Hematopoietic multipotent progenitor cell treated with erythropoietin and hydrocortisone succinate and interleukin-3 and kit ligand, for 4 days (in vitro differentiated cells): Measurements from ENCODE around the gene MORC2.
A peak's percentile ranks its signal among the peaks of the same experiment; 100 is the strongest.

Source experiments
- DNase-seq: peaks from one replicate; pipeline ENCODE4 v3.0.0-alpha.2; 2015

Gene MORC2

DNA sequence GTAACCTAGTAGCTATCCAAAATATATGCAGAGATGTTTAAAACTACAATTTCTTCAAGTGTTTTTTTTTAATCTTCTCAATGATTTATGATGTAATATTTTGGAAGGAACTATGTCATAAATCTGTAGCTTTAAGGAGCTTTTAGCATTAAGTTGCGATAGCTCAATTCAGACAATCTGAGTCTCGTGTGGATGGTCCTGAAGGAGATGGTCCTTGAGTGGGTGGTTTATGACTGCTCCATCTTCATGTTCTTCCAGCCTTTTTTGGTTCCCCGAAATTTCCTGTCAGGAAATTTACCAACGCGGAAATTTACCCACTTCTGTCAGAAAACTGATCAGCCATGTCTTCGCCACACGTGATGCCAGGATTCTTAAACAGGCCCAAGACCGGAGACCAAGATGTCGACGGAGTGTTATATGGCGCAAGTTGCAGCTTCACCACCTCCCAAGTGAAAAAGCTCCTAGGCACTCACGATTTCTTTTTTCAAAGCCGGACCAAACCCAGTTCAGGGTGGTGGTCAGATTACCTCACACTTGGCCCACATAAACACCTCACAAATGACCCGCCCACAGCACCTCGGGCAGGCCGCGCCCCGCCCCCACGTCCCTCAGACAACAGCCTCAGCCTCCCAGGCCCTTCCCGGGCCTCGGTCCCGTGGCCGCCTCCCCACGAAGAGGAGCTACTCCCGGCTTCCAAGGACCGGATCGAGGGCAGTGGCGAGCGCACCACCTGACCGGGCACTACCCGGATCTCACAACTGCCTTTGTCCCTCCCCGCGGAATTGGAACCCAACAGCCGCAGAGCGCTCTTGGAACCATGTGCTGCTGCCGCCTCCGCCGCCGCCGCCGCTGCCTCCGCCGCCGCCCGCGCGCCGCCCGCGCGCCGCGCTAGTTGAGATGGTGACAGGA, at the start of gene MORC2:
TSS of gene MORC2 (minus strand) at position 760 of the 909 bp plus-strand sequence. CDS start 885 bp downstream, outside the sequence.
- DNase-seq = no peak

DNA sequence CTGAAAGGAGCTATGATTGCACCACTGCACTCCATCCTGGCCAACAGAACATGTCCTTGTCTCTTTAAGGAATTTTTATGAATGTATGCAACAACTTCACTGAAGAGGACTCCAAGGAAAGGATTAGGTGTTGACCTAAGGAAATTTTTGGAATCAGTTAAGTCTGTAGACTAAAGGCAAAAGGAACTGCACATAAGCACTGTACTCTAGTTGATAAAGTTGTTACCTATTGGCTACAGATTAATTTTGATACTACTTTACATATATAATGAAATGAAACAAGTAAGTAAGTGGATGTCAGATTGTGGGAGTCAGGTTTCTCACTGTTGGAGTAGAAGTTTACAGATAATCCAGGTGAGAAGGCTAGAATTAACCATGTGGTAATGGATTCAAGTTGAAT, 37.0 kb upstream of the MORC2 start:
- no peak for DNase-seq

- DNase-seq = no peak
Measured at GRCh38 chr22:31001124-31001770, 32.7 kb upstream of the MORC2 start.

DNA sequence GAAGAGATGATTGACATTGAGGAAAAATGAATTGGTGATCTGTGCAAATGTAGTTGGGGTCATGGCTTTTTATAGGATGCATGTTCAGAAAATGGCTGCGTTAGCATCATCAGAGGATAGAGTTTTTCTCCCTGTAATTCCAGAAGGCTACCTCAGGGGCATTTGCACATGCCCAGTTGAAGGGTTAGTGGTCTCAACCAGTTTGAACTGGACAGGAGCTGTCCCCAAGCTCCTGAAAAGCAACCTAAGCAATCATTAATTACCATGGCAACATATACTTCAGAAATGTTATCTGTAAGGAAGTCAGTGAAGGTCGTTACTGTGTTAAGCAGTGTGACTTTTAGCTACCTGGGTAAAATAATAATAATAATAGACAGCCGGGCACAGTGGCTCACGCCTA, 29.8 kb upstream of the MORC2 start:
- DNase-seq = no peak

DNA sequence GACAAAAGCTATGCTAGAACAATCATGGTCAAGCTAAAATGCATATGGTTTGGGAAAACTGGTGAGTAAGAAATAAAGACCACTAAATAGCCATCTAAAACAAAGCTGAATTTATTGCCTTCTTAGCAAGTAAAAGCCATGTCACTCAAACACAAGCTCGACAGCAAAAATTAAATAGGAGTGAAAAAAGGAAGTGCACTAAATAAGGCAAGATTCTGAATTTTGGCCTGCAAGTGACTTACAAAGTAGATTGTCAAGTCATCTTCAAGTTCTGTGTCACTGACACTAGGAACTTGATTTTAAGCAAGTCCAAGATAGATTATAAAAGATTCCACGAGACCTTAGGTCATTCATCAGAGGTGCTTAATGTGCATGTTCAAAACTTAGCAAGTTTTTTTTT, 27.9 kb upstream of the MORC2 start:
- DNase-seq = peak; percentile 59

DNA sequence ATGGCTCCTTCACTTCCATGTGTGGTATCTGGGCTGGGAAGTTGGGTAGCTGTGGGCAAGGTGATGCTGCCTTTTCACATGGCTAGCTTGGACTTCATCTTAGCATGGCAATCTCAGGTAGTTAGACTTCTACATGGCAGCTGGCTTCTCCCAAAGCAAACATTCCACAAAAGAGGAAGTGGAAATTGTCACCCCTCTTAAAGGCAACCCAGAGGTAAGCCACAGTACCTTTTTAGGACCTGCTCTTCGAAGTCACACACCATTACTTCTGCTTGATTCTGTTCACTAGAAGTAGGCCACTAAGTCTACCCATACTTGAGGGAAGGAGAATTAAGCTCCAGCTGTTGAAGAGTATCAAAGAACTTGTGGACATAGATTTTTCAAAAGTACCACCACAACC, 26.4 kb upstream of the MORC2 start:
- DNase-seq = no peak

- DNase-seq = no peak
Measured at GRCh38 chr22:30992565-30992964, 24.0 kb upstream of the MORC2 start.

DNA sequence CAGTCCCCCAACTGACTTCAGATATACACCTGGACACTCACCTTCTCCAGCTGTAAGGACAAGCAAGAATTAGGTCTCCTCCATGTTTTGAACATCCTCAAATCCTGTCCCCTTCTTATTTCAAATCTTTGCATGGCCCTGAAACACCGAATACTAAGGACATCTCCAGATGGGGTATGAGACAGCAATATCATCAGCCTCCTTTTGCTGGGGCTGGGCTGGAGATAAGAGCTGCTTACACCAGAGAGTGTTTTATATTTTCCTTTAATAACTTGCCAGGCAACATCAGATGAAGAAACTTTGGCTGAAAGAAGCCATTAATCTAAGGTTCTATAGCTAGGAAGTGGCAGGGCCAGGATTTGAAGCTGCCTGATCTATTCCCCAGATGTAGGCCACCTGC, 22.1 kb upstream of the MORC2 start:
- peak; percentile 58 for DNase-seq

GRCh38 chr22:30989474-30989873, 20.9 kb upstream of the MORC2 start:
- peak; percentile 80 for DNase-seq

DNA sequence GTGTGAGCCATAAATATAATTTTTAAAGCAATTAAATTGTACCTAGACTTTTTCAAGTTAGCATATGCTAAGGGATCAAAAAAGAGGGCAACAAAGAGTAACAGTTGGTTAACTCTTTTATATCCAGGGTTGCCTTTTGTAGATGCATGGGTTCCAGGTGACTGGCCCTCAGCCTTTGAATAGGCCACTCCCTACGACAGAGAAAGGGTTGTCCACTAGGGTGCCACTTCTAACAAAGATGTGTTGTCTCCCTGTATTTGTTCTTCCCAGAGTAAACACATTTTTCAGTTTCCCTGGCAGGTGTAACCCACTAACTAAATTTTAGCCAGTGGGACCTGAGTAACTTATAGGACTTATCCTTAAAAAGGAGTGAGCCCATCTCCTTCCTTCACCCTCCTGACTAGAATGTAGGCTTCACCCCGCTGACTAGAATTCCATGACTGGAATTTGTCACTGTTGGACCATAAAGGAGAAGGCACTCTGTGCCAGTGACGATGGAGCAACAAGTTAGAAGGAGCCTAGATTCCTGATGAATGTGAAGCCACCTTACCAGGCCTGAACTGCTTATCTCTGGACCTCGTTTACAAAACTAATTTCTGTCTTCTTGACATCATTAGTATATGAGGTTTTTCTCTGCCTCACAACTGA, 17.1 kb upstream of the MORC2 start:
- no peak for DNase-seq

- no peak for DNase-seq
Measured at GRCh38 chr22:30984317-30984716, 15.7 kb upstream of the MORC2 start.

DNA sequence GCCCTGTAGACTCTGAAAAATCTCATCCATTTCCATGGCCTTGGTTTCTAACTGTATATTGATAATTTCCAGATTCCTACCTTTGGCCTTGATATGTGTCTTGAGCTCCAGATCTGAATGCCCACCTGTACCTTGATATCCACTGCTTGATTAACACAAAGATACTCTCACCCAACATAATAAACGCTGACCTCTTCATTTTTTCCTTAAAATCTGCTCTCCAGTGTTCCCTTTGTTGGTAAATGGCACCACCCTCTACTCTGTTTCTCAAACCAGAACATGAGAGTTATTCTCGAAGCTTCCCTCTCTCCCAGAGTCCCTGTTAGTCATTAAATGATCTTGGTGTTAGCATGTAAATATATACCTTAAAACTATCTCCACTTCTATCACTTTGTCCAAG, 13.9 kb upstream of the MORC2 start:
- DNase-seq = no peak

- no peak for DNase-seq
Measured at GRCh38 chr22:30979932-30980331, 11.4 kb upstream of the MORC2 start.

- DNase-seq = peak; percentile 82
Measured at GRCh38 chr22:30978304-30978962, 9.9 kb upstream of the MORC2 start.

- DNase-seq = peak; percentile 16
Measured at GRCh38 chr22:30970356-30970746, 1.8 kb upstream of the MORC2 start.

DNA sequence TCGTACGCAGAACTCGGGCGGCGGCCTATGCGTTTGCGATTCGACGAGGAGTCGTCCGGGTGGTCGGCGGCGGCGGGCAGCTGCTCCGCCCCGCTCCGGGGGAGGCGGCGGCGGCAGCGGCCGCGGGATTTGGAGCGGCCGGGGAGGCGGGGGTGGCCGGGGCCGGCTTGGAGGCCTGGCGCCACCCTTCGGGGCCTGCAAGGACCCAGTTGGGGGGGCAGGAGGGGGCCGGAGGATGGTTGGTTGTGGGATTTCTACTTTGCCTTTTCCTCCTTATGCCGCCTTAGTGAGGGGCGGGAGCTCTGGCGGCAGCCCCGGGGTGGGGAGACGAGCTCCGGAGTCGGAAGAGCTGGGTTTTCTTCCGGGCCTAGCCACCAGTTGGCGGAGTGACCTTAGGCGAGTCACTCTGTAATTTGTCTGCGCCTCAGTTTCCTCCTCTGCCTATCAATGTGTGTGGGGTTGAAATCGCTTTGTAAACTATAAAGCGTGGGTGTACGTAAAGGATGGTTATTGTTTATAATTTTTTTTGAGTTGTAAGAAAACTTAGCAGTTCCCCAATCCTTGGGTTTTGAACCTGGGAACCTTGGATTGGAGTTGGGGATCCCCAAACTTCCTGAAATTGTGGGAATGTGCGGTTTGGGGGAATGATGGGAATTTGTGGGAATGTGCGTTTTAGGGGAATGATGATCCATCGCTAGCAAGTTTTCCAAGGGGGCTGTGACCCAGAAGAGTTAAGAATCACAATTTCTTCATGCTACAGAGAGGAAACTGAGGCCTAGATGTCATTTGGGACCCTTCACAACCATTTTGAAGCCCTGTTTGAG, 1.2 kb upstream of the MORC2 start:
- peak; percentile 75 for DNase-seq

- DNase-seq = peak; percentile 99
Measured at GRCh38 chr22:30968924-30969531, 454 bp upstream of the MORC2 start, which contains the start of gene TUG1. Gene TUG1, plus strand, starts transcription at chr22:30969265.

- no peak for DNase-seq
Measured at GRCh38 chr22:30964858-30965257, 3.7 kb downstream of the MORC2 start.

DNA sequence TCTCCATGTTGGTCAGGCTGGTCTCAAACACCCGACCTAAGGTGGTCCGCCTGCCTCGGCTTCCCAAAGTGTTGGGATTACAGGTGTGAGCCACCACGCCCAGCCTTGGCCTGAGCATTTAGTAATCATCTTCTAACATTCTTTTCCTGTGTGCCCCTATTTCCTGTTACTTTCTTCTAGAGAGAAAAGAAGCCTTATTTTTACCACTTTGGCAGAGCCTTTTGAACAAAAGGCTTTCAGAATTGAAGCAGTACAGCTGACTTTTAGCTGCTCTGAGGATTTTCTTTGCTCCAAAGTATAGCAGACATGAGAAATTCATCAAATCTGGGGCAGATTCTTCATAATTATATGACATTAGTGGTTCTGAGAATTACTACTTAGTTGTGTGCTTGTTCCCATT, 13.4 kb downstream of the MORC2 start:
- no peak for DNase-seq

DNA sequence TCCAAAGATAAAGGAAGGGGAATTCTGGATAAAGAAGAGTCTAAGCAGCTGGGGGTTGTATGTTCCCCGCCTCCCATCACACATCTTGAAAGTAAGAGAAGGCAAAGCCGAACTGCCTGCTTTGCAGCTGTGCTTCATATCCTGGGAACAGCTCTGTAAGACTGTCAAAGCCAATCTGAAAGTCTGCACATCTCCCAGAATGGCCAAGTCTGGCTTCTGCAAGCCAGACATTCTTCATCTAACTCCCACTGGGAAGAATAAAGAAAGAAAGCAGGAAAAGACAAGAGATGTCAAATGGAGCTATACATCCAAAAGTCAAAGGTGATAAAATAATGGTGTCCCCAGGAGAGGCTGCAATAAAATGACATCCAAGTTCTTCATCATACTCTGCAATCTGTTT, 15.4 kb downstream of the MORC2 start:
- DNase-seq = no peak

DNA sequence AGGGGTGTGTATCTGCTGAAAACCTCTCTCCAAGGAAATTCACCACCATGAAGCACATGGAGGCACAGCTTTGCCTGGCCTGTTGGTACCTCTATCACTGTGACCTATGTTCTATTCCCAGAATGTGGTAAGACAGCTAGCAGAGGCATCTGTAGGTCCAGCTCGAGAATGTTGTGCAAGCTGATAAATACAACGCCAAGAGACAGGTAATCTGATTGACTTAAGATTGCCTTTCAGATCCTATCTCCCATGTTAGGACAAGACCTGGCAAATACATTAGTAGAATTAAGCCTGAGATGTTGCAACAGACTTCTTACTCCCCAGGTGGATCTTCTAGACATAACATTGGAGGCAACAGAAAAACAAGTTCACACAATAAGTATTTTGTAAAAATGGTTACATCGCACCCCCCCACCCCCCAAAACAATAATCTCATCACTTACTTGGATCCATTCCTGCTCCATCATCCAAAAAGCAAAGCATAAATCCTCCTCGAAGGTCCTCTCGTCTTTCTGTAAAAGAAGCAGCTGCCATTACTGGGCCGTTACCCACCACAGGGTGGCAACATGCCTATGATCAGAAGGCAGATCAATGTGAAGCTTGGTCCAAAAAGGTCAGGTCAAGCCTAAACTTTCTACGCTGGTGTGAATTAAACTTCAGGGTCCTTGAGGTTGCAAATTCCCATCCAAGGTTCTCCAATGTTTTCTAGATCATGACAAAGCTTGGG, 18.5 kb downstream of the MORC2 start:
- peak; percentile 12 for DNase-seq
